HepG2 (cell line): ENCODE measurements around the gene CDKL2. TPM values are rescaled to one million over a fixed set of nuclear protein-coding genes. Genes with fewer than 3 reads are reported as not detected.
A peak's percentile ranks its signal among the peaks of the same experiment; 100 is the strongest.

Experiments used
- ARID2 ChIP-seq: sonication (generic); formaldehyde crosslinking; IDR thresholded peaks from 2 replicates; pipeline ENCODE4 v1.8.1; 2022; ENCODE audit warnings: mild to moderate bottlenecking, missing genetic modification reagents, borderline replicate concordance
- CHD2 ChIP-seq: IDR thresholded peaks from 2 replicates; pipeline ENCODE4 v1.6.1; 2011; ENCODE audit warnings: low read depth, low read length, improper control_type of control experiment
- FOSL2 ChIP-seq: sonication (generic); formaldehyde crosslinking; IDR thresholded peaks from 2 replicates; pipeline ENCODE4 v1.4.0; 2020; ENCODE audit warnings: missing genetic modification reagents
- GABPA ChIP-seq, 2 experiments: IDR thresholded peaks; 2 replicates each; pipeline ENCODE4 v1.6.1; 2011 to 2016; ENCODE audit warnings: low read depth in 2 of 2, low read length in 1 of 2, missing biosample characterization in 1 of 2, missing genetic modification characterization in 1 of 2
- GMEB2 ChIP-seq: IDR thresholded peaks from 2 replicates; pipeline ENCODE4 v1.6.1; 2016; ENCODE audit warnings: missing biosample characterization, missing genetic modification reagents, low read depth
- MYC ChIP-seq: sonication (generic); formaldehyde crosslinking; IDR thresholded peaks from 2 replicates; pipeline ENCODE4 v1.9.0; 2021; ENCODE audit warnings: missing genetic modification reagents, borderline replicate concordance
- NFKB2 ChIP-seq: sonication (generic); formaldehyde crosslinking; IDR thresholded peaks from 2 replicates; pipeline ENCODE4 v1.4.0; 2020; ENCODE audit warnings: missing genetic modification reagents, borderline replicate concordance
- SETDB1 ChIP-seq: sonication (generic); formaldehyde crosslinking; IDR thresholded peaks from 2 replicates; pipeline ENCODE4 v1.5.1; 2020; ENCODE audit warnings: missing genetic modification reagents, mild to moderate bottlenecking, borderline replicate concordance
- SRSF9 ChIP-seq: fragments of 200-400 bp; formaldehyde crosslinking; IDR thresholded peaks from 2 replicates; pipeline ENCODE4 v1.6.1; 2018; ENCODE audit warnings: borderline replicate concordance, mild to moderate bottlenecking, low read depth, low read length; ENCODE audit not compliant: insufficient read depth, poor library complexity, severe bottlenecking
- THAP11 ChIP-seq: IDR thresholded peaks from 2 replicates; pipeline ENCODE4 v1.6.1; 2016; ENCODE audit warnings: missing biosample characterization, missing genetic modification reagents
- TSC22D2 ChIP-seq: sonication (generic); formaldehyde crosslinking; IDR thresholded peaks from 2 replicates; pipeline ENCODE4 v1.5.1; 2020; ENCODE audit warnings: missing genetic modification reagents, mild to moderate bottlenecking, borderline replicate concordance
- YEATS4 ChIP-seq: sonication (generic); formaldehyde crosslinking; IDR thresholded peaks from 2 replicates; pipeline ENCODE4 v1.4.0; 2020; ENCODE audit warnings: missing genetic modification reagents, borderline replicate concordance
- ZBTB33 ChIP-seq: sonication (generic); formaldehyde crosslinking; IDR thresholded peaks from 2 replicates; pipeline ENCODE4 v1.4.0; 2020; ENCODE audit warnings: missing genetic modification reagents
- ZFY ChIP-seq: sonication (generic); formaldehyde crosslinking; IDR thresholded peaks from 2 replicates; pipeline ENCODE4 v1.4.0; 2020; ENCODE audit warnings: missing genetic modification reagents
- ZNF232 ChIP-seq: sonication (generic); formaldehyde crosslinking; IDR thresholded peaks from 2 replicates; pipeline ENCODE4 v1.4.0; 2020; ENCODE audit warnings: missing genetic modification reagents, borderline replicate concordance
- ZNF275 ChIP-seq: sonication (generic); formaldehyde crosslinking; IDR thresholded peaks from 2 replicates; pipeline ENCODE4 v1.8.0; 2022; ENCODE audit warnings: missing genetic modification reagents, mild to moderate bottlenecking, inconsistent platforms, borderline replicate concordance
- ZNF281 ChIP-seq: sonication (generic); formaldehyde crosslinking; IDR thresholded peaks from 2 replicates; pipeline ENCODE4 v1.4.0; 2020; ENCODE audit warnings: missing genetic modification reagents, borderline replicate concordance
- ZNF430 ChIP-seq: sonication (generic); formaldehyde crosslinking; IDR thresholded peaks from 2 replicates; pipeline ENCODE4 v1.9.0; 2021; ENCODE audit warnings: mild to moderate bottlenecking, missing genetic modification reagents
- ZNF740 ChIP-seq: sonication (generic); formaldehyde crosslinking; IDR thresholded peaks from 2 replicates; pipeline ENCODE4 v1.4.0; 2020; ENCODE audit warnings: missing genetic modification reagents
- ZSCAN29 ChIP-seq: sonication (generic); formaldehyde crosslinking; conservative IDR thresholded peaks from 2 replicates; pipeline ENCODE4 v1.4.0; 2020; ENCODE audit warnings: mild to moderate bottlenecking, missing genetic modification reagents
- polyA plus RNA-seq, 8 experiments: library from polyadenylated mRNA; depleted of rRNA in 3 of 8; stranded (reverse) in 7 of 8; unstranded in 1 of 8; fragments of >200 nt; fragmentation: Illumina TruSeq in 4 of 8; extraction: Trizol in 4 of 8; gene quantifications; 2 replicates each; pipeline versions ENCODE4 v1.2.1 to v1.2.3, GENCODE V29; 2011 to 2016; ENCODE audit warnings: low read depth in 4 of 8, missing spikeins in 1 of 8, mixed read lengths in 1 of 8; ENCODE audit not compliant: insufficient read depth in 1 of 8
- total RNA-seq, 5 experiments: library from RNA; depleted of rRNA; stranded (reverse); fragments of >200 nt; fragmentation: Illumina TruSeq; extraction: Trizol; gene quantifications; 2 replicates each; pipeline ENCODE4 v1.2.3, GENCODE V29; 2016; ENCODE audit warnings: low read depth in 1 of 5

CDKL2 gene
- total and polyA plus RNA-seq, 2 of the 13 experiments (the other 11 are each of a cell fraction or from before 2014, with no cell fraction given) = not detected

GRCh38 chr4:75672461-75673026, 42.2 kb upstream of the CDKL2 start (continued):
- TF ChIP-seq ZFY (CRISPR knock-in tag) (0 out of 2 replicates have a peak, but pooled peaks have one; percentile 17), ZBTB33 (CRISPR knock-in tag) (no peak), ZNF275 (CRISPR knock-in tag) (peak; percentile 16; the same call in 1 of the 2 replicates), YEATS4 (CRISPR knock-in tag) (no peak; the same call in 1 of the 2 replicates), MYC (peak; percentile 55; the same call in 1 of the 2 replicates), FOSL2 (CRISPR knock-in tag) (no peak), GABPA (IDR thresholded peaks at IDR 0.05; ENCODE audit: low read depth, low read length) (no peak), GABPA (CRISPR knock-in tag; IDR thresholded peaks at IDR 0.05; ENCODE audit: low read depth) (peak; percentile 43; the same call in 1 of the 2 replicates), GMEB2 (CRISPR knock-in tag) (no peak), SETDB1 (no peak), NFKB2 (no peak), ARID2 (CRISPR knock-in tag) (no peak), SRSF9 (no peak), ZSCAN29 (CRISPR knock-in tag) (no peak), CHD2 (peak; percentile 36; the same call in 1 of the 2 replicates), ZNF430 (CRISPR knock-in tag) (no peak), ZNF281 (CRISPR knock-in tag) (peak; percentile 93), TSC22D2 (CRISPR knock-in tag) (no peak), THAP11 (CRISPR knock-in tag) (0 out of 2 replicates have a peak, but pooled peaks have one; percentile 3), ZNF232 (CRISPR knock-in tag) (no peak), ZNF740 (CRISPR knock-in tag) (peak; percentile 93)
